Stomach smooth muscle (tissue), 2 donors: ENCODE data around the gene PWWP2B.
"Not testable (repeated sequence)": the region's sequence is repeated elsewhere in the genome, so short reads cannot be mapped to it uniquely, and the experiment has no call there.

Experiments used
- H3K27ac ChIP-seq: one replicate; pipeline ENCODE4 v1.7.0; 2013; ENCODE audit warnings: mild to moderate bottlenecking, low read length, inconsistent platforms
- H3K27me3 ChIP-seq, 2 donors: one replicate each; pipeline ENCODE4 v1.7.0; 2013; ENCODE audit warnings: low read length in 2 of 2; ENCODE audit not compliant: insufficient read depth in 2 of 2, control insufficient read depth in 1 of 2
- H3K36me3 ChIP-seq, 2 donors: one replicate each; pipeline ENCODE4 v1.7.0; 2013; ENCODE audit warnings: low read length in 2 of 2; ENCODE audit not compliant: control insufficient read depth in 2 of 2, insufficient read depth in 2 of 2
- H3K4me1 ChIP-seq: one replicate; pipeline ENCODE4 v1.7.0; 2013; ENCODE audit warnings: low read length; ENCODE audit not compliant: control insufficient read depth, insufficient read depth
- H3K4me3 ChIP-seq, 2 donors: one replicate each; pipeline ENCODE4 v1.7.0; 2013; ENCODE audit warnings: low read length in 2 of 2
- H3K9ac ChIP-seq, 2 donors: one replicate each; pipeline ENCODE4 v1.7.0; 2013; ENCODE audit warnings: low read length in 2 of 2, mild to moderate bottlenecking in 1 of 2
- H3K9me3 ChIP-seq, 2 donors: one replicate each; pipeline ENCODE4 v1.7.0; 2013; ENCODE audit warnings: low read length in 2 of 2; ENCODE audit not compliant: control insufficient read depth in 2 of 2
- donor health status: healthy.
- donor health status: Pancreatic carcinoma.

The PWWP2B gene

DNA sequence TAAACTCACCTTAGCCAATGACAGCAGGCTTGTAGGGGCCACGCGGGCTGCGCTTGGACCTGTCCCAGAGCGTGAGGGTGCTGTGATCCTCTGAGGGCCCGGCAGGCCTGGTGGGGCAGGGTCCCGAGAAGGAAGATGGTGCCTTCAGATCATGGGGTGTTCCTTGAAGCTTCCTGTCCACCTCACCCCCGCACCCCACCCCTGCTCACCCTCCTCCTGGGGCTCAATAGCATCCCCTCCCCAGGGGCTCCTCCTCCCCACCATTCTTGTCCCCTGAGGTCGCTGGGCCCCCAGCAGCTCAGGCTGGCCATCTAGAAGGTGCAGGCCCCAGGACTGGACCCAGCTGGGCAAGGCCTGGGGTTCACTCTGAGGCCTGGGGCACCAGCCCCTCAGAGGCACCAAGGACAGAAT, 33.9 kb downstream of the PWWP2B start:
- H3K4me1 ChIP-seq: peaks cover 7% of the 10 kb centered on the region
- H3K27ac ChIP-seq: no peak overlapping the region
- H3K9ac ChIP-seq: no peak overlapping the region
- H3K36me3 ChIP-seq: peaks cover 3 to 12% of the 10 kb centered on the region in 2 donors
- no peak overlapping the region for H3K4me3 ChIP-seq
- no peaks in the 10 kb centered on the region for H3K27me3 ChIP-seq
- H3K9me3 ChIP-seq: no peaks in the 10 kb centered on the region

DNA sequence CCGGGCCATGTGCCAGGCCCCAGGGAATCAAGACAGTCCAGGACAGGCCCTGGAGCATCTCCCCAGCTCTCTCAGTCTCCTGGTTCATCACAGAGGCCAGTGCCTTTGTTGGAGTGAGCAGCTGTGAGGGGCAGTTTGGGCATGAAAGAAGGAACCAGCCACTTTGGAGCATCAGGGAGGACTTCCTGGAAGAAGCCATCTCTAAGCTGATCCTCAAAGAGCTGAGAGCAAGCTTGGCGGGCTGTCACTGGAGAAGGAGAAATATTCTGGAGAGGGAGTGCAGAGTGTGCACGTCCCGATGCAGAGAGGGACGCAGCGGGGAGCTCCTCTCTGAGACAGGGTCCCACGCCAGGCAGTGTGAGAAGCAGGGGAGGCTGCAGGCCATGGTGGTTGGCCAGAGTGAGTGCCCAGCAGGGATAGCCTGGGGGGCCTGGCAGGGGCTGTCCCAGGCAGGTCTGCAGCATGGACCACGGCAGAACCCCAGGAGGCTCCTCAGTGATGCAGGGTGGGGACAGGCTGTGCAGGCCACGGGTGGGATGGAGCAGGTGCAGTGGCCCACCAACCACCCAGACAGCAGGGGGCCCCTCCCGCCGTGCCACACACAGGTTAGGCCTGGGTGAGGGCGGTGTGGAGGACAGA, 34.7 kb downstream of the PWWP2B start:
- Histone ChIP-seq H3K4me3 (no peak overlapping the region), H3K9ac (no peak overlapping the region), H3K4me1 (peaks cover 7% of the 10 kb centered on the region), H3K27me3 (no peaks in the 10 kb centered on the region), H3K36me3 (peaks cover 3 to 12% of the 10 kb centered on the region in 2 donors), H3K9me3 (no peaks in the 10 kb centered on the region), H3K27ac (no peak overlapping the region)

DNA sequence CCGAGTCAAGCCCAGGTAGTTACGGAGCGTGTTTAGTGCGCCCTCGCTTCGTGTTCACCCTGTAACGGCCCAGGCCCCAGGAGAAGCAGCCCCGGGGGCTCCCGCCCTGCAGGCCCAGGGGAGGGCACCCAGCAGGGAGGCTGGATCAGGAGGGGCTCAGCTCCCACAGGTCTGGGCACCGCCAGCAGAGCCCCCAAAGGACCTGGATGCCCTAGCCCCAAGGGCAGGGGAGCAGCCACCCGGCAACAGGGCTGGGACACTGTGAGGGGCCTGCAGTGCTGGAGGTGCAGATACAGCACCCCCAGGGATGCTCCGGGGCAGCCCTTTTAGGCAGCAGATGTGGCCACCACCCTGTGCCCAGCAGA, 35.2 kb downstream of the PWWP2B start:
- Histone ChIP-seq H3K4me1 (peaks cover 7% of the 10 kb centered on the region), H3K9me3 (no peaks in the 10 kb centered on the region), H3K4me3 (no peak overlapping the region), H3K27me3 (no peaks in the 10 kb centered on the region), H3K9ac (no peak overlapping the region), H3K36me3 (peaks cover 3 to 10% of the 10 kb centered on the region in 2 donors), H3K27ac (no peak overlapping the region)

DNA sequence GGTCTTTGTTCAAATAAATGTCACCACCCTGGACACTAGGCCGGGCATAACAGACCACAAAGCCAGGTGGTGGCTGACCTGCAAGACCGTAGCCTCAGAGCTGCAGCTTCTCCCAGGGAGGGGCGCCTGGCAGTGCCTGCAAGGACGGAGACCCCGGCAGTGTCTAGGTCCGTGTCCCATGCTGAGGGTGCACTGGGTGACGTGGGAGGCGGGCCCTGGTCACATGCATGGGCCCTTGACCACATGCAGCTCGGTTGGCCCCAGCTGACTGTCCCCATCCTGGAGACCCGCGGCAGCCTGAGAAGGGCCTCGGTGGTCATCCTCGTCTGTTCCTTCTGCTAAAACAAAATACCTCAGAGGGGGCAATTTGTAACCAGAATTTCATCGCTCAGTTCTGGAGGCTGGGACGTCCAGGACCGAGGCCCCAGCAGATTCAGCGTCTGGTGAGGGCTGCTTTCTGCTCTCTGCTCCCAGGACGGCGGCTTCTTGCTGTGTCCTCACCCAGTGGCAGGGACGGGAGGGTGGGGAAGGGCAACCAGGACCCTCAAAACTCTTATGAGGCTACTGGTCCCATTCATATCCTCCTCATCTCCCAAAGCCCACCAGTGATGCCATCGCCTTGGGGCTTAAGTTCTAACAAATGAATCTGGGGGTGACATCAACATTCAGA, 36.8 kb downstream of the PWWP2B start:
- H3K4me1 ChIP-seq: peaks cover 7% of the 10 kb centered on the region
- no peak overlapping the region for H3K27ac ChIP-seq
- H3K9me3 ChIP-seq: no peaks in the 10 kb centered on the region
- H3K9ac ChIP-seq: no peak overlapping the region
- no peaks in the 10 kb centered on the region for H3K36me3 ChIP-seq
- no peaks in the 10 kb centered on the region for H3K27me3 ChIP-seq
- no peak overlapping the region for H3K4me3 ChIP-seq

DNA sequence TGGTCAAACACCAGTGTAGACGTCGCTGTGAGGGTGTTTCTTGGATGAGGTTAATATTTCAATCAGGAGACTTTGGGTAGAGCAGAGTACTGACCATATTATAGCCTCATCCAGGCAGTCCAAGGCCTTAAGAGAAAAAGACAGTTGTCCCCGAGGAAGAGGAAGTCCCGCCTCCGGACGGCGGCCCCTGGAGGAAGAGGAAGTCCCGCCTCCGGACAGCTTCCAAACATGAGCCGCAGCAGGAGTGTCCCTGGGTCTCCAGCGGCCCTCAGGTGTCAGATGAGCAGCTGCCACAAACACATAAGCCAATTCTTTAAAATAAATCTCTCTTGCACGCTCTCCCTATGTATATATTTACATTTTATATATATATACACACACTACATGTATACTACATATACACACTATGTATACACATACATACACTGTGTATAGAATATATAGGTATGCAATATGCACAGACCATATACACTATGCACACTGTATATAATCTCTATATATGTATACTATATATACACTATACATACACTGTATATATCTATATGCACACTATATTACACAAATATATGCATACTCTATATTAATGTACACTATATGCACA, 37.5 kb downstream of the PWWP2B start:
- no peak overlapping the region for H3K4me3 ChIP-seq
- H3K27me3 ChIP-seq: no peaks in the 10 kb centered on the region
- H3K4me1 ChIP-seq: peaks cover 6% of the 10 kb centered on the region
- no peaks in the 10 kb centered on the region for H3K9me3 ChIP-seq
- H3K36me3 ChIP-seq: no peaks in the 10 kb centered on the region
- H3K9ac ChIP-seq: no peak overlapping the region
- no peak overlapping the region for H3K27ac ChIP-seq

DNA sequence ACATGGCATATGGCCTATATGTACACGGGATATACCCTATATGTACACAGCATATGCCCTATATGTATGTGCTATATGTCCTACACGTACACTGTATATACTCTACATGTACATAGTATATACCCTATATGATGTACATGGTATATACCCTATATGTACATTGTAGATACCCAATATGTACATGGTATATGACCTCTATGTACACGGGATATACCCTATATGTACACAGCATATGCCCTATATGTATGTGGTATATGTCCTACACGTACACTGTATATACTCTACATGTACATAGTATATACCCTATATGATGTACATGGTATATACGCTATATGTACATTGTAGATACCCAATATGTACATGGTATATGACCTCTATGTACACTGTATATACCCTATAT, 38.3 kb downstream of the PWWP2B start:
- H3K36me3 ChIP-seq, H3K4me1 ChIP-seq, H3K9me3 ChIP-seq: not testable (repeated sequence)

DNA sequence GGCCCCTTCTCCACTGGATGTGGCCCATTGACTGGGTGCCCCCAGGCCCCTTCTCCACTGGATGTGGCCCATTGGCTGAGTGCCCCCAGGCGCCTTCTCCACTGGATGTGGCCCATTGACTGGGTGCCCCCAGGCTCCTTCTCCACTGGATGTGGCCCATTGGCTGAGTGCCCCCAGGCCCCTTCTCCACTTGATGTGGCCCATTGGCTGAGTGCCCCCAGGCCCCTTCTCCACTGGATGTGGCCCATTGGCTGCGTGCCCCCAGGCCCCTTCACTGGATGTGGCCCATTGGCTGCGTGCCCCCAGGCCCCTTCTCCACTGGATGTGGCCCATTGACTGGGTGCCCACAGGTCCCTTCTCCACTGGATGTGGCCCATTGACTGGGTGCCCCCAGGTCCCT, 39.1 kb downstream of the PWWP2B start:
- not testable (repeated sequence) for H3K4me3 ChIP-seq, H3K4me1 ChIP-seq, H3K27ac ChIP-seq, H3K9ac ChIP-seq, H3K27me3 ChIP-seq, H3K9me3 ChIP-seq, H3K36me3 ChIP-seq

More for the DNA sequence above, 38.3 kb downstream of the PWWP2B start:
- not testable (repeated sequence) for H3K4me3 ChIP-seq, H3K27ac ChIP-seq, H3K27me3 ChIP-seq, H3K9ac ChIP-seq

DNA sequence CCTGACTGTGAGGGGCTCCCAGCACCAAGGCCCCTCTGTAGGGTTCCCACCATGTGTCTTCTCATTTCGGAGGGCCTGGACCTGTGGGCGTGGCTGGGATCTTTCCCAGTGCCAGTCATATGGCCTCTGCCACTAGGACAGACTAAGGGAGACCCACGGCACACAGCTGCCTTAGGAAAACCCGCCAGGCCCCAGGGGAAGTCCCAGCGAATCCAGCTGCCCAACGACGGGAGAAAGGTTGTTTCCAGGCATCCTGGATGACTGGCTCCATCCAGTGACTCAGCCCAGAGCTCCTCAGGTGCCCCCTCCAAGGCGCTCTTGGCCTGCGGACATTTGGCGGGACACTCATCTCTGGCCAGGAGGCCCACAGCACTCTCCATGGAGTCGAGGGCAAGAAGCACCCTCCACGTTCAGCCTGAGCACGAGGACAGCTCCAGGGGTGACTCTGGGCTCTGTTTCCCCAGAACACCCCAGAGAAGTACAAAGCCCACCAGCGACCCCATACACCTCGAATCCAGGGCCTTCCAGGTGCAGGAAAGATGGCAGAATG, 39.9 kb downstream of the PWWP2B start:
- Histone ChIP-seq H3K27ac (no peak overlapping the region), H3K9me3 (no peaks in the 10 kb centered on the region), H3K36me3 (no peaks in the 10 kb centered on the region), H3K4me1 (no peaks in the 10 kb centered on the region), H3K9ac (no peak overlapping the region), H3K27me3 (no peaks in the 10 kb centered on the region), H3K4me3 (no peak overlapping the region)

DNA sequence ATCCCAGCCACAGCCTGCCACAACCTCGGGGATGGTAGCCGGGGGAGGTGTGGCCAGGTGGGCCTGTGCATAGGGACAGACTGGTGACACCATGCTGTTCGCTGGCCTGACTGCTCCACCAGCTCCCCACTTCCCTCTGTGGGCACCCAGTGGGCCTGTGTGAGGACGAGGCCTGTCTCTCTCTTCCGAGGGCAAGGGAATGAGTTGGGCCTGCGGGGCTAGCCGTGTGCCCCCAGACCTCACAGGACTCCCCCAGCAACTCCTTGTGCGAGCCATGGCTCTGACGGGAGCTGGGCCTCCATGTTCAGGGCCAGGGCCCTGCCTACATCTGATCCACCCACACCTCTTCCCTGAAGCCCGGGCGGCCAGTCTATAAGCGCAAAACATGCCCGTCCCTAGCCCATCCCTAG, 40.5 kb downstream of the PWWP2B start:
- Histone ChIP-seq H3K36me3 (no peaks in the 10 kb centered on the region), H3K27ac (no peak overlapping the region), H3K9ac (no peak overlapping the region), H3K4me1 (no peaks in the 10 kb centered on the region), H3K9me3 (no peaks in the 10 kb centered on the region), H3K27me3 (no peaks in the 10 kb centered on the region), H3K4me3 (no peak overlapping the region)

DNA sequence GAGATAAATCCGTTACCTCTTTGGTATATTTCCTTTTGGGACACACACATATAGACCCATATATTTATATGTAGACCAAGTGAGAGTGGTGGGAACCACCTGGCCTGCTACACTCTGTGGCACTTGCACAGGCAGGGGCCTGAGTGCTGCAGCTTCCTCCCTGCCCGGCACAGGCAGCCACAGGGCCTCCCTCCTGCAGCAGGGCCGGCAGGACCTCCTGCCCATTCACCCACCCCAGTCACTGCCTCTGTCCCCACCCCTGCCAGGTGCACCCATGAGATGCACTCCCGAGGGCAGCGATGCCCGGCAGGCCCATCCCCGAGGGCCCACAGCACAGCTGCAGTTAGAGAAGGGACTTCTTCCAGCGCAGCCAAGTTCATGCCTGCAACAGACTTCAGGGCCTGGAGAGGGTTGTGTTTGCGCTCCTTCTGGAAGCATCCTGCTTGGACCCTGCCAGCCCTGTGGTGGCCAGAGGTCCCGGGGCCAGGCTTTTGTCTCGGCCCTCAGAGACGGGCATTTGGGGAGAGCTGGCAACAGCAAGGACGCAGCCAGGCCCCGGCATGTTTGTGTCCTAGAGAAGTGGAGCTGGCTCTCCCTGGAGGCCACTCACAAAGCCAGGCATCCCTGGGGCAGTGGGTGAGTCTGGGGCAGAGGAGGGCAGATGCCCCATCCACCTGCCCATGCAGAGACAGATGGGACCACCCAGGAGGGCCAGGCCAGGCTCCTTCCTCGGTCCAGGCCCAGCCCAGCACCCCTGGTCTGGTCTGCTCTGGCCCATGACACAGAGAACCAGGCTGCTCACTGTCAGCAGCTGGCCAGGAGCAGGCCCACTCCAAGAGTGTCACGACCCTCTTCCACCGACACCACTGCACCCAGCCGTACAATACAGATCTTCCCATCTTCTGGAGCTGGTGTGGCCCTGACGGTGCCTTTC, 41.4 kb downstream of the PWWP2B start:
- Histone ChIP-seq H3K36me3 (no peaks in the 10 kb centered on the region), H3K27ac (no peak overlapping the region), H3K9me3 (no peaks in the 10 kb centered on the region), H3K27me3 (no peaks in the 10 kb centered on the region), H3K4me1 (no peaks in the 10 kb centered on the region), H3K4me3 (no peak overlapping the region), H3K9ac (no peak overlapping the region)
